Lower leg skin (tissue), 3 donors: ENCODE measurements around the gene ODAPH.

ENCODE experiments used
- CTCF ChIP-seq, 3 donors: fragments of 450-650 bp; IDR thresholded peaks; one replicate each; pipeline ENCODE4 v1.5.1; 2016; ENCODE audit warnings: antibody characterized with exemption in 3 of 3, mild to moderate bottlenecking in 3 of 3, moderate library complexity in 2 of 3
- POLR2A ChIP-seq, 2 donors: fragments of 450-650 bp; IDR thresholded peaks; one replicate each; pipeline ENCODE4 v1.6.1; 2016 to 2017; ENCODE audit warnings: antibody characterized with exemption in 2 of 2, mild to moderate bottlenecking in 1 of 2, moderate library complexity in 1 of 2

- TF ChIP-seq CTCF (IDR thresholded peaks at IDR 0.05) (no peak), POLR2A (IDR thresholded peaks at IDR 0.05) (no peak)
Measured at GRCh38 chr4:75557696-75558095, 1.8 kb downstream of the ODAPH start.
